IMR-90 (cell line): ENCODE measurements around the gene PYGO2. TPM values are rescaled to one million over a fixed set of nuclear protein-coding genes. Genes with fewer than 3 reads are reported as not detected.
A peak's percentile ranks its signal among the peaks of the same experiment; 100 is the strongest.

Source experiments
- ATAC-seq: fragments of 200-7000 bp; cut with Tn5 transposase; 2 replicates; pipeline ENCODE4 v1.9.1; 2020; ENCODE audit warnings: low read depth, mild to moderate bottlenecking, moderate library complexity
- BruUV-seq: library from RNA; stranded (reverse); fragments of 400-500 nt; replicated peaks from 2 replicates; lab custom pipeline; 2021; lab: Mats Ljungman, UMichigan
- CTCF ChIA-PET: fragments of 300-600 bp; formaldehyde crosslinking; extraction: SDS; loops from one replicate; lab custom pipeline; 2021; ENCODE audit warnings: antibody characterized with exemption; lab: Yijun Ruan, JAX
- POLR2A ChIA-PET: fragments of 300-600 bp; sonication (Branson Sonifier 250); formaldehyde crosslinking; loops from one replicate; lab custom pipeline; 2022; ENCODE audit warnings: antibody characterized with exemption; ENCODE audit not compliant: unreplicated experiment; lab: Charles Lee
- DNase-seq: peaks from one replicate; pipeline ENCODE4 v3.0.0; 2013
- H2AFZ ChIP-seq: replicated peaks from 2 replicates; pipeline ENCODE3; 2013; ENCODE audit warnings: low read length, mild to moderate bottlenecking; ENCODE audit not compliant: poor library complexity
- H2AK5ac ChIP-seq: 2 replicates; pipeline ENCODE4 v1.6.1; 2013; ENCODE audit warnings: low read depth, low read length, inconsistent platforms
- H2AK9ac ChIP-seq: replicated peaks from 2 replicates; pipeline ENCODE3; 2013; ENCODE audit warnings: mild to moderate bottlenecking, low read depth, low read length, moderate library complexity; ENCODE audit not compliant: poor library complexity
- H2BK120ac ChIP-seq: 2 replicates; pipeline ENCODE4 v1.6.1; 2013; ENCODE audit warnings: low read depth, low read length, inconsistent platforms
- H2BK15ac ChIP-seq: 3 replicates; pipeline ENCODE4 v1.6.1; 2013; ENCODE audit warnings: low read depth, low read length, inconsistent platforms
- H2BK20ac ChIP-seq: 2 replicates; pipeline ENCODE4 v1.6.1; 2013; ENCODE audit warnings: low read depth, mild to moderate bottlenecking, inconsistent platforms, low read length, moderate library complexity
- H2BK5ac ChIP-seq: 2 replicates; pipeline ENCODE4 v1.6.1; 2013; ENCODE audit warnings: mild to moderate bottlenecking, low read depth, low read length, inconsistent platforms; ENCODE audit not compliant: poor library complexity, severe bottlenecking
- H3K14ac ChIP-seq: replicated peaks from 2 replicates; pipeline ENCODE4 v1.6.1; 2013; ENCODE audit warnings: low read depth, low read length, inconsistent platforms
- H3K18ac ChIP-seq: 2 replicates; pipeline ENCODE4 v1.6.1; 2013; ENCODE audit warnings: low read depth, low read length, control low read depth
- H3K23ac ChIP-seq: 2 replicates; pipeline ENCODE4 v1.6.1; 2013; ENCODE audit warnings: low read depth, low read length, inconsistent platforms
- H3K27ac ChIP-seq: 2 replicates; pipeline ENCODE4 v1.5.1; 2013; ENCODE audit warnings: mild to moderate bottlenecking, control low read depth, low read length; ENCODE audit not compliant: insufficient read depth
- H3K27me3 ChIP-seq: 2 replicates; pipeline ENCODE4 v1.6.1; 2013; ENCODE audit warnings: low read length; ENCODE audit not compliant: control insufficient read depth, insufficient read depth
- H3K36me3 ChIP-seq: 2 replicates; pipeline ENCODE4 v1.6.1; 2013; ENCODE audit warnings: low read length, mixed read lengths; ENCODE audit not compliant: control insufficient read depth, insufficient read depth
- H3K4ac ChIP-seq: 2 replicates; pipeline ENCODE4 v1.6.1; 2013; ENCODE audit warnings: low read depth, low read length, inconsistent platforms
- H3K4me1 ChIP-seq: 2 replicates; pipeline ENCODE4 v1.6.1; 2013; ENCODE audit warnings: low read length, mixed read lengths; ENCODE audit not compliant: control insufficient read depth, insufficient read depth
- H3K4me2 ChIP-seq: 2 replicates; pipeline ENCODE4 v1.6.1; 2013; ENCODE audit warnings: low read depth, mild to moderate bottlenecking, control low read depth, low read length, moderate library complexity
- H3K4me3 ChIP-seq: 2 replicates; pipeline ENCODE4 v1.5.1; 2013; ENCODE audit warnings: low read depth, mild to moderate bottlenecking, control low read depth, low read length, moderate library complexity; ENCODE audit not compliant: insufficient read depth
- H3K56ac ChIP-seq: 2 replicates; pipeline ENCODE4 v1.6.1; 2013; ENCODE audit warnings: low read length, inconsistent platforms; ENCODE audit not compliant: insufficient read depth; ENCODE audit errors: extremely low read depth
- H3K79me1 ChIP-seq, 2 experiments: 2 replicates each; pipeline ENCODE4 v1.6.1; 2013; ENCODE audit warnings: low read length in 2 of 2, inconsistent platforms in 1 of 2, low read depth in 1 of 2
- H3K9ac ChIP-seq: 2 replicates; pipeline ENCODE4 v1.6.1; 2013; ENCODE audit warnings: low read depth, low read length, control low read depth
- H3K9me1 ChIP-seq: 2 replicates; pipeline ENCODE4 v1.6.1; 2013; ENCODE audit warnings: low read length, inconsistent platforms; ENCODE audit not compliant: insufficient read depth
- H3K9me3 ChIP-seq: 2 replicates; pipeline ENCODE4 v1.6.1; 2013; ENCODE audit warnings: low read length; ENCODE audit not compliant: control insufficient read depth, insufficient read depth
- H4K20me1 ChIP-seq: 2 replicates; pipeline ENCODE4 v1.6.1; 2013; ENCODE audit warnings: low read length, inconsistent platforms; ENCODE audit not compliant: insufficient read depth
- H4K5ac ChIP-seq: 2 replicates; pipeline ENCODE4 v1.6.1; 2013; ENCODE audit warnings: mild to moderate bottlenecking, low read depth, low read length, control low read depth
- H4K8ac ChIP-seq, 2 experiments: 2 replicates each; pipeline ENCODE4 v1.6.1; 2013; ENCODE audit warnings: low read depth in 2 of 2, low read length in 2 of 2, control low read depth in 1 of 2, inconsistent platforms in 1 of 2
- H4K91ac ChIP-seq: 2 replicates; pipeline ENCODE4 v1.6.1; 2013; ENCODE audit warnings: low read depth, low read length, inconsistent platforms; ENCODE audit not compliant: insufficient read depth
- BHLHE40 ChIP-seq: fragments of 150-350 bp; IDR thresholded peaks from 2 replicates; pipeline ENCODE4 v1.6.1; 2016; ENCODE audit warnings: mild to moderate bottlenecking, low read depth, low read length
- CEBPB ChIP-seq: IDR thresholded peaks from 2 replicates; pipeline ENCODE4 v1.6.1; 2012; ENCODE audit warnings: low read depth, low read length, improper control_type of control experiment
- FOS ChIP-seq: fragments of 150-350 bp; IDR thresholded peaks from 2 replicates; pipeline ENCODE4 v1.6.1; 2016; ENCODE audit warnings: low read depth, low read length
- MAFK ChIP-seq: IDR thresholded peaks from 2 replicates; pipeline ENCODE4 v1.6.1; 2012; ENCODE audit warnings: low read depth, low read length, improper control_type of control experiment
- MAZ ChIP-seq: IDR thresholded peaks from 2 replicates; pipeline ENCODE4 v1.6.1; 2012; ENCODE audit warnings: low read depth, mild to moderate bottlenecking, low read length, improper control_type of control experiment, moderate library complexity, borderline replicate concordance
- MXI1 ChIP-seq: IDR thresholded peaks from 2 replicates; pipeline ENCODE4 v1.6.1; 2012; ENCODE audit warnings: low read depth, mild to moderate bottlenecking, low read length, moderate library complexity, borderline replicate concordance
- RAD21 ChIP-seq: IDR thresholded peaks from 2 replicates; pipeline ENCODE4 v1.6.1; 2012; ENCODE audit warnings: low read length, improper control_type of control experiment
- RCOR1 ChIP-seq: IDR thresholded peaks from 2 replicates; pipeline ENCODE4 v1.6.1; 2012; ENCODE audit warnings: mild to moderate bottlenecking, low read length, improper control_type of control experiment; ENCODE audit not compliant: insufficient replicate concordance
- RFX5 ChIP-seq: IDR thresholded peaks from 2 replicates; pipeline ENCODE4 v1.8.0; 2012; ENCODE audit warnings: low read depth, mild to moderate bottlenecking, low read length, moderate library complexity
- SMC3 ChIP-seq: fragments of 150-350 bp; IDR thresholded peaks from 2 replicates; pipeline ENCODE4 v1.6.1; 2016; ENCODE audit warnings: low read depth, mild to moderate bottlenecking, antibody characterized with exemption, low read length, moderate library complexity
- WGBS, 2 experiments: methylation state at CpG; one replicate each; pipeline versions ENCODE4 v1.1.5 to v1.1.7; 2013; ENCODE audit warnings: missing lambda C conversion rate in 2 of 2; ENCODE audit not compliant: insufficient read length in 1 of 2; ENCODE audit errors: extremely low coverage in 2 of 2; 5-methylcytosine and 5-hydroxymethylcytosine counted together
- dilution Hi-C: fragments of 300-500 bp; cut with HindIII; formaldehyde crosslinking; loops from one replicate; pipeline ENCODE4 v1.14.3; 2018; ENCODE audit warnings: low sequenced_read_pairs; ENCODE audit not compliant: unreplicated experiment
- in situ Hi-C: fragments of 300-500 bp; cut with MboI; formaldehyde crosslinking; loops from 3 replicates; pipeline ENCODE4 v1.14.3; 2019; ENCODE audit warnings: low sequenced_read_pairs, inconsistent platforms, mixed read lengths
- intact Hi-C: fragments of 100-400 bp; cut with micrococcal nuclease; formaldehyde crosslinking; loops from 2 replicates; pipeline ENCODE4 v1.10.0; 2022
- polyA plus RNA-seq, 3 experiments: library from polyadenylated mRNA; depleted of rRNA; stranded (reverse); fragments of >200 nt; gene quantifications; 2 replicates each; pipeline ENCODE4 v1.2.3, GENCODE V29; 2012; ENCODE audit warnings: low replicate concordance in 1 of 3
- total RNA-seq: library from RNA; depleted of rRNA; stranded (reverse); fragments of >200 nt; gene quantifications from 2 replicates; pipeline ENCODE4 v1.2.3, GENCODE V29; 2012
- TF ChIP-seq, protein P1 (sequence below): fragments of 150-350 bp; IDR thresholded peaks from 2 replicates; pipeline ENCODE4 v1.6.1; 2017; ENCODE audit warnings: mild to moderate bottlenecking, antibody characterized with exemption, low read length, low read depth

The PYGO2 gene
- total and polyA plus RNA-seq, 2 of the 4 experiments (the other 2 are of a cell fraction): 5.4 to 14.8 TPM

DNA sequence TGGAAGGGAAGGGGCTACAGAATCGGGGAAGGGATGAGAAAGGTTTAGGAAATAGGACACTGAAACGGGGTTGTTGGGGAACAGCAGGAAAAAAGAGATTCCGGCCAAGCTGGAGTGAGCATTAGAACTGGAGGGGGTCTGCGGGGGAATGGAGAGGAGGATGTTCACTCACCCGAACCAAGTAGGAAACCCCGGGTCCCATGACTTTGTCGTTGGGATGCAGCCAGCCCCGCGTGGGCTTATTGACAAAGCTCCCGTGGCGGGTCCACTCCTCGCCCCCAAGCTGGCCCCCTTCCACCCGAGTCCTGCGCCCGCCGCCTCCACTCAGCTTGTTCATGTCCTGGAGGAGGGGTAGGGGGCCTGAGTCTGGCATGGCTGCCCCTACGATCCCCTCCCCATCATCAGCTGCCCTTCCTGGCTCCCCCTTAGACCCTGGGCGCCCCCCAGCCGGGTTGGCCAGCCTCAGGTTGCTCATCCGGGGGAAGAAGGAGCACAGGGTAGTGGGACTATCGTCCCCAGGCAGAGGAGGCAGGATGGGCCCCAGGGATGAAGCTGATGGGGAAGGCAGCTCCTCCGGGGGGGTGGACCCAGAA is 8.4 kb upstream of the PYGO2 start:
- Histone ChIP-seq H3K9me3 (no peaks in the 10 kb centered on the region), H3K27ac (peak overlapping the region; percentile 84), H2BK120ac (peak overlapping the region; percentile 39; the same call in 1 of the 2 replicates), H3K4me1 (peaks cover 18% of the 10 kb centered on the region), H3K79me1 (peaks cover 14 to 61% of the 10 kb centered on the region in 2 experiments), H2BK20ac (no peak overlapping the region), H4K5ac (0 out of 2 replicates have a peak overlapping the region, but pooled peaks have one; percentile 2), H3K14ac (peak overlapping the region; percentile 95), H3K18ac (peak overlapping the region; percentile 20; the same call in 1 of the 2 replicates), H3K4ac (peak overlapping the region; percentile 92), H2AK5ac (peak overlapping the region; percentile 89), H3K4me2 (peak overlapping the region; percentile 97), H3K56ac (peak overlapping the region; percentile 83), H3K9ac (peak overlapping the region; percentile 87), H4K8ac (peak overlapping the region in 1 of 2 experiments; percentile 64; a peak in 3 of 4 replicates), H2AFZ (peak overlapping the region; percentile 18), H3K36me3 (peaks cover 33% of the 10 kb centered on the region), H3K23ac (peak overlapping the region; percentile 88), H3K9me1 (peaks cover 7% of the 10 kb centered on the region), H2BK15ac (peak overlapping the region; percentile 25; the same call in 1 of the 3 replicates), H4K91ac (peak overlapping the region; percentile 67), H3K4me3 (peak overlapping the region; percentile 65), H2BK5ac (peak overlapping the region; percentile 87), H2AK9ac (peak overlapping the region; percentile 99), H3K27me3 (no peaks in the 10 kb centered on the region), H4K20me1 (peaks cover 42% of the 10 kb centered on the region)
- BruUV-seq: no TSS peak
- ATAC-seq (no peak), DNase-seq (no peak)
- CTCF ChIA-PET: interaction anchor here (1.3 to 2.2 kb wide), 4 partner anchors 13 to 115 kb away, joined by 4 to 9 read pairs (median 6); partner anchors contain the start of gene FLAD1
- intact Hi-C loops (loop anchor here (10.0 kb wide), 1 partner anchor 205 kb away; the partner anchor contains the start of genes KRTCAP2 and TRIM46), dilution Hi-C loops (no loop called here), in situ Hi-C loops (no loop called here)
- 0% methylated on average over 1 of the region's 22 CpGs; no CpG with 5 or more reads in 1 of the 2 experiments for WGBS, 2 experiments
- TF ChIP-seq CEBPB (no peak), BHLHE40 (no peak), MAFK (no peak), FOS (no peak), RFX5 (no peak), MAZ (0 out of 2 replicates have a peak, but pooled peaks have one; percentile 20), RAD21 (no peak), RCOR1 (no peak), SMC3 (no peak), MXI1 (0 out of 2 replicates have a peak, but pooled peaks have one; percentile 13)
- TF ChIP-seq, protein P1, sequence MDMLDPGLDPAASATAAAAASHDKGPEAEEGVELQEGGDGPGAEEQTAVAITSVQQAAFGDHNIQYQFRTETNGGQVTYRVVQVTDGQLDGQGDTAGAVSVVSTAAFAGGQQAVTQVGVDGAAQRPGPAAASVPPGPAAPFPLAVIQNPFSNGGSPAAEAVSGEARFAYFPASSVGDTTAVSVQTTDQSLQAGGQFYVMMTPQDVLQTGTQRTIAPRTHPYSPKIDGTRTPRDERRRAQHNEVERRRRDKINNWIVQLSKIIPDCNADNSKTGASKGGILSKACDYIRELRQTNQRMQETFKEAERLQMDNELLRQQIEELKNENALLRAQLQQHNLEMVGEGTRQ: no peak
- POLR2A ChIA-PET: interaction anchor here (0.9 to 2.0 kb wide), 2 partner anchors 9 to 14 kb away, joined by 3 to 17 read pairs; partner anchors contain the start of genes PBXIP1 and PYGO2
